HG02610 (cell line): ENCODE data around the gene MNAT1.
"Not testable (repeated sequence)": the region's sequence is repeated elsewhere in the genome, so short reads cannot be mapped to it uniquely, and the experiment has no call there.

Experiments used
- ATAC-seq: cut with Tn5 transposase; IDR thresholded peaks from one replicate; pipeline ENCODE4 v1.9.1; 2021; ENCODE audit warnings: mild to moderate bottlenecking, moderate library complexity; ENCODE audit not compliant: unreplicated experiment

MNAT1 gene

GRCh38 chr14:60800409-60800808 is 65.8 kb downstream of the MNAT1 start:
- ATAC-seq, result no peak

GRCh38 chr14:60803871-60804270 is 69.3 kb downstream of the MNAT1 start:
- no peak for ATAC-seq

- no peak for ATAC-seq
Measured at GRCh38 chr14:60805841-60806430, 71.4 kb downstream of the MNAT1 start.

DNA sequence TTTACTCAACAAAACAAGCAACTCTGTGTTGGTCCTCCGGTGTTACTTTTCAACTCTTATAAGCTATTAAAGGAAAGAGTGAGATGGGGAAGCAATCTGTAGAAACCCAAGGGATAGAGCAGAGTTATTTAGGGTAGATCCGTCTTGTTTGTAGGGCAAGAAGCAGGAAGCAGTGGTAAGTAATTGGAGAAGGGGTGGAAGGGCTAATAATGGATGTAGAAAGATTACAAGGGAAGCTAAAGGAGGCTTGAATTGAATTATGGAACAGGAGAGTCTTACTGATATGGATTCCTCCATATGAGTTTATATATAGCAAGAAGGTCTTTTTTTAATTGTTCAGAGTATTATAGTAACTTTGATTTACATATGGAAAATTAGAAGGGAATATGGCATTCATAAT is 72.7 kb downstream of the MNAT1 start:
- no peak for ATAC-seq

DNA sequence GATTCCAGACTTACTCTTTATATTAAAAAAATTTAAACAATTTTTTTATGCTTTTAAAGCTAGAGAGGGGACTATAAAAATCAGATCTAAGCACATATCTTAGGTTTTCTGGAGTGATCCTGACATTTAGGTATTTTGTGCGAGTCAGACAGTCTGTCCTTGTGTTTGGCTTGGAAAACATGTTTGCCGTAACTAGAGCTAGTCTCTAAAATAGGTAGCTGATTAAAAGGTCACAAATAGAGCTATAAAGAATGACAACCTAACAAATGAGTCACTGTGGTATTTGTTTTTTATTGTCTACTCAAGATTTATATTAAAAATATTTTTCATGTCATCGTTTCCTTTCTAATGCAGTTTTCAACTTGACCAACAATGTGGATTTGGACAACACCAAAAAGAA is 73.4 kb downstream of the MNAT1 start:
- no peak for ATAC-seq

GRCh38 chr14:60812987-60813386 is 78.4 kb downstream of the MNAT1 start:
- ATAC-seq, result no peak

GRCh38 chr14:60815371-60815770 is 80.8 kb downstream of the MNAT1 start:
- peak; percentile 96 for ATAC-seq

DNA sequence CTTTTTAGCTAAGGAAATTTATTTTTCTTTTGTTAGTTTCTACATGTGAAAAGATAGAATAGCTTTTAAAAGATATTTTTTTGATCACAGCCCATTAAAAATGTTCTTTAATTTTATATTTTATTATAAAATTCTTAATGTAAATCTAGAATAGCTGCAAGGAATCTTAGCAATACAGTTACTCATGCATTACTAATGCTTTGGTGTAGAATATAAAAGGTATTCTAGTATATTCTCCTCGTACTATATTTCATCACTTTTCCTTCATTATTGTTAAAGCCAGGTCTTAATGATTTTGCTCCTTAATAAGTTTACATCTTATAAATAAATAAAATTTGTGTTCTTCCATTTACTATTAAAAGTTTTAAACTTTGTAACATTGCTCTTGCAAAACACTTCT is 82.6 kb downstream of the MNAT1 start:
- ATAC-seq, result no peak

GRCh38 chr14:60819575-60819974 is 85.0 kb downstream of the MNAT1 start:
- no peak for ATAC-seq

DNA sequence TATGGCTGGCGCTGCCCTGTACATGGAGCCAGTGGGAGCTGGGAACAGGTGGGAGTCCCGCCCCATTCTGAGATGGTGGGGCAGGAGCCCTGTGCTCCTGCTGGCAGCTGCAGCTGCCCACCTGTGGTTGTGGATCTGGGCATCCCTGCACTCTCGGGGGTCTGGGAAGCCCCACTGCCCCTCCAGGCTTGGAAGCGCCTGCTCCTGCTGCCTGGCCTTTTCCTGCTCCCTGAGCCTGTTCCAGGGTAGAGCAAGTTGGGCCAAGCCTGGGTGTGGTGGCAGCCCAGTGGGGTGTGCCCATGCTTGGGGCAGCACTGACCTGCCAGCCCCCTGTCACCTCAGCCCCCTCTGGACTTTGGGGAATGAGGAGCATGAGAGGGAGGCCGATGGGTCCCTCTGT is 104.0 kb downstream of the MNAT1 start:
- ATAC-seq, result no peak

DNA sequence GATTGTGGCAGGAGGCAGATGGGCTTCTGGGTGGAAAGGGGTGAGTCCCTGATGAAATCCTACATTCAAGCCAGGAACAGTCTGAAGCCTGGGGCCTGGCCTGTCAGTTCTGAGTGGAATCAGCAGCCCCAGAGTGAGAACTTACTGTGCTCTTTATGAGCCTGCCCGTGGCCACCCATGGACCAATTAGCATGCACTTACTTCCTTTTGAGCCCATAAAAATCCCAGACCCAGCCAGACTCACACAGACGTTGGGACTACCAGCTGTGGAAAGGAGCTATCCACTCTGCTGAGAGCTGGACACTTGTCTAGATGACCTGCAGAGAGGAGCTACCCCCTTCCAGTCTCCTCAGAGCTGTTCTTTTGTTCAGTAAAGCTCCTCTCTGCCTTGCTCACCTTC is 104.5 kb downstream of the MNAT1 start:
- no peak for ATAC-seq

DNA sequence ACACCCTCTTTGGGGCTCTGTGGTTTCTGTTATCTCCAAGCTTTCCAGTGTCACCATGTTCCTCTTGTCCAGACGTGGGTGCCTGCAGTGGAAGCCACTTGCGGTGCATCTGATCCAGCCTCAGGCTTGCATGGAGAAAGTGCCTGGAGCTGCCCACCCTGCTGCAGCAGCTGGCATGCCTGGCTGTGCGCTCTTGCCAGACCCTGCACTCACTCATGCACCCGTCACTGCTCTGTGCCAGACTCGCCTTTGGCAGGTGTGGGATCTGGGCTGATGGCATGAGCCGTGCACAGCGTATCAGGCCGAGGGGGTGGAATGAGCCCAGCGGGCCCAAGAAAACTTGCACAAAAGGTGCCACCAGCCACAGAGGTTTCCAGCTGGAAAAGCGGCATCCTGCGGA is 105.1 kb downstream of the MNAT1 start:
- ATAC-seq, result no peak

DNA sequence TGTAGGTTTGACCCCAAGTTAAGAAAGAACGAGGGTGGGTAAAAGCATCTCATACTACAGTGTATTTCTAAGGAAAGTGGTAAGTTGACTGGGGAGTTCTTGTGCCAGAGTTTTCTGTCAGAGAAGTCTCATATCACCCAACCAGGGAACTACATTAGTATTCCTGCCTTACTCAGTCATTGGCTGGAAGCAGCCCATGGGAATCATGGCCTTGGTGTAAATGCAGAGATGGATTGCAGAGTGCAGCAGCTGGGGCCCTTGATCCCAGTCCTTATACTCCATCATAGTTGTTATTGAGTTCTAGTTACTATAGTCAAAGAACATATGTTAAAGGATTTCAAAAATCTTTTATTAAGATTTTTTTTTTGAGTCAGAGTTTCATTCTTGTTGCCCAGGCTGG is 105.8 kb downstream of the MNAT1 start:
- no peak for ATAC-seq

DNA sequence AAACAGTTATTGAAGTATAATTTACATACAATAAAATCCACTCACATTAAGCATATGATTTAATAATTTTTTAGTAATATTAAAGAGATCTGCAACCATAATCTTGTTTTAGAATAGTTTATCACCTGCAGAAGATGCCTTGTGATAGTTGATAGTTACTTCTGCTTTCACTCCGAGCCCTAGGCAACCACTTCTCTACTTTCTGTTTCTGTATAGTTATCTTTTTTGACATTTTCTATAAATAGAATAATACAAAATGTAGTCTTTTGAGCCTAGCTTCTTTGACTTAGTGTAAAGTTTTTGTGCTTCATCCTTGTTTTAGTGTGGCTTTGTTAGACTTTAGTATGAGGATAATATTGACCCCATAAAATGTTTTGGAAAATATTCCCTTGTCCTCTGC is 111.0 kb downstream of the MNAT1 start:
- peak; percentile 91 for ATAC-seq

DNA sequence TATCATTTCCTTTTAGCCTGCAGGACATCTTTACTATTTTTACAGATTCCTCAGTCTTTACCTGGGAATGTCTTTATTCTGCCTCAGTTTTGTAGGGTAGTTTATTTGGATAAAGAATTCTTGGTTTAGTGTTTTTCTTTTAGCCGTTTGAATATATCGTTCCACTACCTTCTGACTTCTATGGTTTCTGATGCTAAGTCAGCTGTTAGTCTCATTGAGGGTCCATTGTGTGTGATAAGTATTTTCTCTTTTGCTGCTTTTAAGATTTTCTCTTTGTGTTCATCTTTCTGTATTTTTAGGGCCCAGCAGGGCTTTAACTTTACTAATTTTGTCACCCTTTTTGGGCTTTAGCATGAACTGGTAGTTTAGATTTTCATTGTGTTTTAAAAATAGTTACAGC is 113.5 kb downstream of the MNAT1 start:
- ATAC-seq, result no peak

- not testable (repeated sequence) for ATAC-seq
Measured at GRCh38 chr14:60851692-60852091, 117.1 kb downstream of the MNAT1 start.

DNA sequence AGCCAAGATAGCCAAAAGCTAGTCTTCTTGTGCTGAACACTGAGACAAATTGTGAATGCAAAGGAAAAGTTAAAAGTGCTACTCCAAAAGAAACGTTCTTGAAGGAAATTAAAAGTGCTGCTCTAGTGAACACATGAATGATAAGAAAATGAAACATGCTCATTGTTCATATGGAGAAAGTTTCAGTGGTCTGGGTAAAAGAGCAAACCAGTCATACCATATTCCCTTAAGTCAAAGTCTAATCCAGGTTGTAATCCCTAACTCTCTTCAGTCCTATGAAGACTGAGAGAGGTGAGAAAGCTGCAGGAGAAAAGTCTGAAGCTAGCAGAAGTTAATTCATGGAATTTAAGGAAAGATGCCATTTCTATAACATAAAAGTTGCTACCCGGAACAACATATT is 121.5 kb downstream of the MNAT1 start:
- ATAC-seq, result no peak

GRCh38 chr14:60859525-60859924 is 125.0 kb downstream of the MNAT1 start:
- ATAC-seq, result peak; percentile 46

GRCh38 chr14:60861545-60862140 is 127.1 kb downstream of the MNAT1 start:
- ATAC-seq, result no peak

GRCh38 chr14:60862283-60862682 is 127.7 kb downstream of the MNAT1 start:
- ATAC-seq, result no peak

DNA sequence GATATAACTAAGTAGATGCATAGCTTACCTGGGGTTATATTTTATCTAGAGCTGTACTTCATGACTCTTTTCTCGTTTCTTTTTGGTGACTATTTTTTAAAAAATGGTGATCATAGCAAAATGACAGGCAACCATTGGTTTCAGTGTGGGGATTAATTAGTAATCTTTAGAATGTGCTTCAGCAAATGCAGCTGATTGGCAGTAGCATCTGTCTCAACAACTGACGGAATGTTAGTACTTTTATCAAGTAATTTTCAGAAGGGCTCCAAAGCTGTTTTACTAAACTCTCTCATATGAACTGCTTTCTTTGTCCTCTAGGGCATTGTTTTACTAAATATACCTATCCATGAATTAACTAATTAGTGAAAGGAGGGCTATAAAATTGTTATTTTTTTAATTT is 128.7 kb downstream of the MNAT1 start:
- no peak for ATAC-seq

GRCh38 chr14:60865378-60866127 is 131.0 kb downstream of the MNAT1 start:
- ATAC-seq, result no peak
